PC-9 (cell line): ENCODE data around the gene STEAP4. TPM values are rescaled to one million over a fixed set of nuclear protein-coding genes. Genes with fewer than 3 reads are reported as not detected.

Experiments
- BruUV-seq: library from RNA; stranded (reverse); fragments of 400-500 nt; replicated peaks from 2 replicates; lab custom pipeline; 2021; lab: Mats Ljungman, UMichigan
- CTCF ChIA-PET: fragments of 300-600 bp; sonication (Branson Sonifier 250); formaldehyde crosslinking; loops from one replicate; lab custom pipeline; 2022; ENCODE audit warnings: antibody characterized with exemption; lab: Charles Lee
- POLR2A ChIA-PET: fragments of 300-600 bp; sonication (Branson Sonifier 250); formaldehyde crosslinking; loops from one replicate; lab custom pipeline; 2022; ENCODE audit warnings: antibody characterized with exemption; ENCODE audit not compliant: unreplicated experiment; lab: Charles Lee
- DNase-seq, 2 experiments: peaks; one replicate each; pipeline versions ENCODE4 v3.0.0 to v3.0.0-alpha.2; 2015 to 2022; ENCODE audit warnings: mixed read lengths in 1 of 2
- H2AFZ ChIP-seq: fragments of 200-600 bp; sonication (generic); 2 replicates; pipeline ENCODE4 v1.8.1; 2017; ENCODE audit warnings: antibody characterized with exemption
- H3F3A ChIP-seq: fragments of 200-600 bp; sonication (generic); 2 replicates; pipeline ENCODE4 v1.8.1; 2017; ENCODE audit warnings: antibody characterized with exemption, mild to moderate bottlenecking, low read depth; ENCODE audit not compliant: insufficient read depth
- H3K27ac ChIP-seq: fragments of 200-600 bp; sonication (generic); 2 replicates; pipeline ENCODE4 v1.6.1; 2016; ENCODE audit warnings: mixed run types
- H3K27me3 ChIP-seq: fragments of 200-600 bp; sonication (generic); 2 replicates; pipeline ENCODE4 v1.6.1; 2016; ENCODE audit warnings: low read depth, mixed run types; ENCODE audit not compliant: insufficient read depth
- H3K36me3 ChIP-seq: fragments of 200-600 bp; sonication (generic); 2 replicates; pipeline ENCODE4 v1.6.1; 2016; ENCODE audit warnings: low read depth, mixed run types
- H3K4me1 ChIP-seq: fragments of 200-600 bp; sonication (generic); replicated peaks from 2 replicates; pipeline ENCODE4 v1.6.1; 2016; ENCODE audit warnings: mixed run types; ENCODE audit not compliant: insufficient read depth
- H3K4me2 ChIP-seq: fragments of 200-600 bp; sonication (generic); 2 replicates; pipeline ENCODE4 v1.6.1; 2017; ENCODE audit warnings: mixed run types
- H3K4me3 ChIP-seq: fragments of 200-600 bp; sonication (generic); 2 replicates; pipeline ENCODE4 v1.6.1; 2016; ENCODE audit warnings: mixed run types
- H3K79me2 ChIP-seq: fragments of 200-600 bp; sonication (generic); 2 replicates; pipeline ENCODE4 v1.6.1; 2017; ENCODE audit warnings: low read depth, mixed run types
- H3K9me2 ChIP-seq: fragments of 200-600 bp; sonication (generic); 2 replicates; pipeline ENCODE4 v1.8.1; 2017; ENCODE audit warnings: mild to moderate bottlenecking; ENCODE audit not compliant: insufficient read depth
- H3K9me3 ChIP-seq: fragments of 200-600 bp; sonication (generic); 2 replicates; pipeline ENCODE4 v1.8.1; 2016; ENCODE audit warnings: low read depth; ENCODE audit not compliant: insufficient read depth
- H4K20me1 ChIP-seq: fragments of 200-600 bp; sonication (generic); 2 replicates; pipeline ENCODE4 v1.8.1; 2017; ENCODE audit not compliant: insufficient read depth
- CTCF ChIP-seq: fragments of 200-600 bp; sonication (generic); conservative IDR thresholded peaks from 2 replicates; pipeline ENCODE4 v1.6.1; 2017; ENCODE audit warnings: mixed run types, antibody characterized with exemption, mild to moderate bottlenecking, moderate library complexity
- EZH2 ChIP-seq: fragments of 200-600 bp; sonication (generic); IDR thresholded peaks from 2 replicates; pipeline ENCODE4 v1.8.0; 2017; ENCODE audit warnings: antibody characterized with exemption, low read depth
- intact Hi-C: fragments of 100-400 bp; cut with micrococcal nuclease; formaldehyde crosslinking; loops from one replicate; pipeline ENCODE4 v1.10.0; 2022; ENCODE audit not compliant: unreplicated experiment
- total RNA-seq: library from RNA; stranded (reverse); gene quantifications from 2 replicates; pipeline ENCODE4 v1.2.3, GENCODE V29; 2021

The STEAP4 gene
- total RNA-seq, 1 experiment from 2014 or later = 10.3 TPM

DNA sequence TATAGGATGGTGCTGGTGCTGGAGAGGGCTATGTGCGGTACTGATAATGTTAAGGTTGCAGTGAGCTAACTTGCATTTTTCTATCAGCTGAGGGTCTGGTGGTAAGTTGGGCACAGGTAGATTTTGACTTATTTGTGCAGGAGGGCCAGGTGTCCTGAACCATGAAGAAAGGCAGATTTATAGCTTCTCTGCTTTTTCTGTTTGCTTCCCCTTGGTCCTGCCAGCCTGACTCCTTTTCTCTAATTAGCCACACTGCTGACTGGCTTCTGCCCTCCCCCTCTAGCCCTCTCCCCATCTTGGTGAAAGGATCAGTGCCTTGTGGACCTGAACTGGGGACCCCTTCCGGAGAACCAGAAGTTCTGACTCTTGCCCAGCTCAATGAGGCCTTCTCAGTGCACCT, 40.8 kb upstream of the STEAP4 start:
- TF ChIP-seq EZH2 (no peak), CTCF (no peak)
- no peaks in the 10 kb centered on the region for H3F3A ChIP-seq
- H3K9me2 ChIP-seq = no peaks in the 10 kb centered on the region
- H3K27me3 ChIP-seq = no peaks in the 10 kb centered on the region
- H3K4me2 ChIP-seq = no peak overlapping the region
- no peaks in the 10 kb centered on the region for H3K4me1 ChIP-seq
- H3K4me3 ChIP-seq = no peak overlapping the region
- H3K36me3 ChIP-seq = no peaks in the 10 kb centered on the region
- CTCF ChIA-PET = no interaction called here
- DNase-seq = no peak
- intact Hi-C loops = no loop called here
- H3K9me3 ChIP-seq = no peaks in the 10 kb centered on the region
- H3K27ac ChIP-seq = no peak overlapping the region
- POLR2A ChIA-PET = no interaction called here
- H3K79me2 ChIP-seq = no peaks in the 10 kb centered on the region
- BruUV-seq = no TSS peak
- no peak overlapping the region for H2AFZ ChIP-seq
- H4K20me1 ChIP-seq = no peaks in the 10 kb centered on the region

DNA sequence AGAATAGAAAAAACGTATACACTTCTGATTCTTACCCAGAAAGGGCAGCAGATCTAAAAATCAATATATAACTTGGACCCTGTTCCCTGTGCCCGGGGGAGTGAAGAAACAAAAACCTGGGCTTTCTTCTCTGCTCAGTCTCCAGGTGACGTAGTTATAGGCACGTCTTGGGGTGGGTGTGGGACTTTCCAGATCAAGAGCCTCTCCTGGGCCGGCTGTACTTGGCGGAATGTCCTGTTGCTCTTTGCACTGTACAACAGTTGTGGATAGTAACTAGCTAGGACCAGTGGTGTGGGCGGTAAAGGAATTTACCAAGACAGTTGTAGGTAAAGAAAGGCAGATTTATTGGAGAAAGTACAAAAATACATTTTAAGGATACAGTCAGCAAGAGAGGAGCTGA, 40.4 kb upstream of the STEAP4 start:
- no peaks in the 10 kb centered on the region for H3K36me3 ChIP-seq
- H3K9me3 ChIP-seq = no peaks in the 10 kb centered on the region
- ChIA-PET CTCF (no interaction called here), POLR2A (no interaction called here)
- H3F3A ChIP-seq = no peaks in the 10 kb centered on the region
- no TSS peak for BruUV-seq
- H4K20me1 ChIP-seq = no peaks in the 10 kb centered on the region
- H3K4me1 ChIP-seq = no peaks in the 10 kb centered on the region
- H3K9me2 ChIP-seq = no peaks in the 10 kb centered on the region
- intact Hi-C loops = no loop called here
- H3K27me3 ChIP-seq = no peaks in the 10 kb centered on the region
- H3K4me2 ChIP-seq = no peak overlapping the region
- no peaks in the 10 kb centered on the region for H3K79me2 ChIP-seq
- no peak overlapping the region for H2AFZ ChIP-seq
- H3K27ac ChIP-seq = no peak overlapping the region
- no peak overlapping the region for H3K4me3 ChIP-seq
- no peak for TF ChIP-seq EZH2
- no peak for DNase-seq

GRCh38 chr7:88346357-88346756, 39.7 kb upstream of the STEAP4 start:
- DNase-seq = no peak
- H3K27ac ChIP-seq = no peak overlapping the region
- no peaks in the 10 kb centered on the region for H3K27me3 ChIP-seq
- no peaks in the 10 kb centered on the region for H3K9me3 ChIP-seq
- H4K20me1 ChIP-seq = no peaks in the 10 kb centered on the region
- TF ChIP-seq CTCF (no peak), EZH2 (no peak)
- ChIA-PET CTCF (no interaction called here), POLR2A (no interaction called here)
- no peak overlapping the region for H3K4me3 ChIP-seq
- no peak overlapping the region for H3K4me2 ChIP-seq
- intact Hi-C loops = no loop called here
- no peaks in the 10 kb centered on the region for H3K9me2 ChIP-seq
- no peaks in the 10 kb centered on the region for H3K79me2 ChIP-seq
- no TSS peak for BruUV-seq
- H3K36me3 ChIP-seq = no peaks in the 10 kb centered on the region
- H2AFZ ChIP-seq = no peak overlapping the region
- H3K4me1 ChIP-seq = no peaks in the 10 kb centered on the region
- H3F3A ChIP-seq = no peaks in the 10 kb centered on the region
